H1 (cell line): ENCODE measurements around the gene KCNN1. TPM values are rescaled to one million over a fixed set of nuclear protein-coding genes. Genes with fewer than 3 reads are reported as not detected.

Experiments used
- CTCF ChIA-PET: fragments of 300-600 bp; sonication (Branson Sonifier 250); formaldehyde crosslinking; loops from one replicate; lab custom pipeline; 2021; ENCODE audit not compliant: partially characterized antibody; lab: Charles Lee
- POLR2A ChIA-PET: fragments of 300-600 bp; sonication (Branson Sonifier 250); formaldehyde crosslinking; loops from one replicate; lab custom pipeline; 2021; ENCODE audit warnings: inconsistent platforms; ENCODE audit not compliant: partially characterized antibody; lab: Charles Lee
- DNase-seq, 2 experiments: peaks; one replicate each; pipeline versions ENCODE4 v3.0.0 to v3.0.0-alpha.2; 2010 to 2022; ENCODE audit warnings: low spot score in 2 of 2, low read depth in 1 of 2, mixed read lengths in 1 of 2
- FAIRE-seq: peaks from 2 replicates; lab custom pipeline; 2011; peaks lifted over from hg19 to GRCh38; lab: Jason Lieb, UNC
- H2AFZ ChIP-seq: 2 replicates; pipeline ENCODE4 v1.8.1; 2012; ENCODE audit warnings: low read length, inconsistent platforms
- H2AK5ac ChIP-seq: 2 replicates; pipeline ENCODE4 v1.6.1; 2013; ENCODE audit warnings: low read depth, low read length
- H2BK120ac ChIP-seq: replicated peaks from 2 replicates; pipeline ENCODE3; 2013; ENCODE audit warnings: low read depth, low read length, inconsistent platforms
- H2BK12ac ChIP-seq: 2 replicates; pipeline ENCODE4 v1.6.1; 2013; ENCODE audit warnings: low read depth, low read length
- H2BK15ac ChIP-seq: 2 replicates; pipeline ENCODE4 v1.6.1; 2013; ENCODE audit warnings: low read length
- H2BK20ac ChIP-seq: 2 replicates; pipeline ENCODE4 v1.6.1; 2013; ENCODE audit warnings: low read length
- H2BK5ac ChIP-seq: 2 replicates; pipeline ENCODE4 v1.6.1; 2013; ENCODE audit warnings: low read depth, low read length
- H3K14ac ChIP-seq: 2 replicates; pipeline ENCODE4 v1.6.1; 2013; ENCODE audit warnings: inconsistent platforms; ENCODE audit not compliant: insufficient read length
- H3K18ac ChIP-seq: 2 replicates; pipeline ENCODE4 v1.6.1; 2013; ENCODE audit warnings: low read length; ENCODE audit errors: extremely low read depth
- H3K23ac ChIP-seq: 2 replicates; pipeline ENCODE4 v1.6.1; 2013; ENCODE audit warnings: inconsistent platforms; ENCODE audit not compliant: insufficient read length
- H3K23me2 ChIP-seq: 2 replicates; pipeline ENCODE4 v1.6.1; 2013; ENCODE audit warnings: low read depth, low read length
- H3K27ac ChIP-seq: 2 replicates; pipeline ENCODE4 v1.6.1; 2011; ENCODE audit warnings: low read depth, low read length, inconsistent platforms
- H3K27me3 ChIP-seq, 4 experiments: replicated peaks in 1 of 4; 1 replicate in 1 of 4; 2 replicates in 3 of 4; pipeline versions ENCODE4 v1.6.1 to v1.8.1; 2011 to 2013; ENCODE audit warnings: low read length in 3 of 4, mild to moderate bottlenecking in 3 of 4, inconsistent platforms in 2 of 4, mixed read lengths in 2 of 4, moderate library complexity in 1 of 4; ENCODE audit not compliant: control insufficient read depth in 3 of 4, insufficient read depth in 3 of 4; ENCODE audit errors: extremely low read depth in 1 of 4
- H3K36me3 ChIP-seq, 4 experiments: 2 replicates each; pipeline versions ENCODE4 v1.6.1 to v1.8.1; 2011 to 2013; ENCODE audit warnings: mild to moderate bottlenecking in 4 of 4, low read length in 3 of 4, moderate library complexity in 2 of 4, control low read depth in 1 of 4, inconsistent platforms in 1 of 4; ENCODE audit not compliant: insufficient read depth in 4 of 4, control insufficient read depth in 2 of 4
- H3K4ac ChIP-seq: replicated peaks from 2 replicates; pipeline ENCODE3; 2013; ENCODE audit warnings: low read length, low read depth, mixed read lengths, inconsistent platforms; ENCODE audit not compliant: insufficient read length
- H3K4me1 ChIP-seq, 4 experiments: replicated peaks in 1 of 4; 1 replicate in 1 of 4; 2 replicates in 3 of 4; pipeline versions ENCODE4 v1.6.1 to v1.8.1; 2011 to 2013; ENCODE audit warnings: low read length in 3 of 4, inconsistent platforms in 2 of 4, mixed read lengths in 1 of 4; ENCODE audit not compliant: insufficient read depth in 4 of 4, control insufficient read depth in 3 of 4
- H3K4me2 ChIP-seq, 2 experiments: 2 replicates each; pipeline versions ENCODE4 v1.6.1 to v1.8.1; 2011 to 2013; ENCODE audit warnings: low read depth in 2 of 2, low read length in 2 of 2, control low read depth in 1 of 2, inconsistent platforms in 1 of 2, mild to moderate bottlenecking in 1 of 2; ENCODE audit not compliant: insufficient read depth in 1 of 2
- H3K4me3 ChIP-seq, 4 experiments: fragments of 200-600, 300-600 bp in 1 of 4; sonication (generic), shearing (Covaris generic), sonication (Bioruptor Twin) in 1 of 4; 2 replicates each; pipeline versions ENCODE4 v1.5.1 to v1.8.1; 2011 to 2016; ENCODE audit warnings: low read length in 4 of 4, low read depth in 3 of 4, control low read depth in 2 of 4, inconsistent platforms in 2 of 4, mild to moderate bottlenecking in 2 of 4, mixed read lengths in 1 of 4, moderate library complexity in 1 of 4; ENCODE audit not compliant: insufficient read depth in 2 of 4; ENCODE audit errors: extremely low read depth in 1 of 4
- H3K56ac ChIP-seq: replicated peaks from 2 replicates; pipeline ENCODE3; 2013; ENCODE audit warnings: low read depth, mild to moderate bottlenecking, mixed read lengths, low read length, inconsistent platforms; ENCODE audit not compliant: insufficient read length
- H3K79me1 ChIP-seq: 2 replicates; pipeline ENCODE4 v1.6.1; 2013; ENCODE audit warnings: low read depth, low read length, control low read depth
- H3K79me2 ChIP-seq, 2 experiments: 2 replicates each; pipeline versions ENCODE4 v1.6.1 to v1.8.1; 2012 to 2013; ENCODE audit warnings: low read length in 2 of 2, mild to moderate bottlenecking in 2 of 2, inconsistent platforms in 1 of 2; ENCODE audit not compliant: insufficient read depth in 2 of 2, control insufficient read depth in 1 of 2
- H3K9ac ChIP-seq, 4 experiments: replicated peaks in 1 of 4; 1 replicate in 1 of 4; 2 replicates in 3 of 4; pipeline versions ENCODE4 v1.6.1 to v1.8.1; 2011 to 2013; ENCODE audit warnings: low read depth in 3 of 4, low read length in 3 of 4, control low read depth in 2 of 4, mild to moderate bottlenecking in 2 of 4, moderate library complexity in 2 of 4, inconsistent platforms in 1 of 4; ENCODE audit errors: extremely low read depth in 1 of 4
- H3K9me3 ChIP-seq, 2 experiments: 2 replicates each; pipeline versions ENCODE4 v1.6.1 to v1.8.1; 2012 to 2013; ENCODE audit warnings: mild to moderate bottlenecking in 2 of 2, moderate library complexity in 2 of 2, control low read depth in 1 of 2, inconsistent platforms in 1 of 2, low read depth in 1 of 2, low read length in 1 of 2, mixed read lengths in 1 of 2; ENCODE audit not compliant: insufficient read depth in 2 of 2
- H4K20me1 ChIP-seq, 2 experiments: replicated peaks in 1 of 2; 2 replicates each; pipeline versions ENCODE3 to v1.8.1; 2011 to 2013; ENCODE audit warnings: inconsistent platforms in 2 of 2, low read length in 2 of 2, mild to moderate bottlenecking in 1 of 2; ENCODE audit not compliant: insufficient read depth in 2 of 2, control insufficient read depth in 1 of 2
- H4K5ac ChIP-seq: 2 replicates; pipeline ENCODE4 v1.6.1; 2013; ENCODE audit warnings: low read length, low read depth, mixed read lengths, inconsistent platforms; ENCODE audit not compliant: insufficient read length
- H4K8ac ChIP-seq: 2 replicates; pipeline ENCODE4 v1.8.0; 2013; ENCODE audit warnings: mild to moderate bottlenecking, moderate library complexity, low read length, inconsistent platforms; ENCODE audit not compliant: insufficient read depth; ENCODE audit errors: extremely low read depth
- H4K91ac ChIP-seq: replicated peaks from 2 replicates; pipeline ENCODE3; 2013; ENCODE audit warnings: low read length, mixed read lengths, inconsistent platforms; ENCODE audit not compliant: insufficient read length
- KDM5A ChIP-seq: fragments of 200-600 bp; IDR thresholded peaks from 2 replicates; pipeline ENCODE4 v1.7.1; 2012; ENCODE audit warnings: mild to moderate bottlenecking, low read length, inconsistent platforms, mixed read lengths
- RXRA ChIP-seq: IDR thresholded peaks from 2 replicates; pipeline ENCODE4 v1.6.1; 2011; ENCODE audit warnings: low read depth, mild to moderate bottlenecking, low read length, moderate library complexity; ENCODE audit not compliant: insufficient read depth
- WGBS, 2 experiments: shearing (Covaris generic) in 1 of 2; methylation state at CpG; one replicate each; pipeline versions ENCODE4 v1.1.6 to v1.1.7; 2013 to 2015; ENCODE audit warnings: low lambda C conversion rate in 2 of 2, mixed read lengths in 2 of 2, inconsistent platforms in 1 of 2, low coverage in 1 of 2, missing lambda C conversion rate in 1 of 2; ENCODE audit not compliant: insufficient replicate concordance in 2 of 2, insufficient coverage in 1 of 2, insufficient read length in 1 of 2; ENCODE audit errors: extremely low coverage in 1 of 2, missing lambda C conversion rate in 1 of 2; 5-methylcytosine and 5-hydroxymethylcytosine counted together
- polyA plus RNA-seq, 7 experiments: library from polyadenylated mRNA; depleted of rRNA in 3 of 7; stranded (reverse) in 5 of 7; unstranded in 2 of 7; fragments of >200 nt in 5 of 7; fragments of 200-250 nt in 2 of 7; gene quantifications; 1 replicate in 5 of 7; 2 replicates in 1 of 7; 4 replicates in 1 of 7; pipeline versions ENCODE4 v1.2.1 to v1.2.3, GENCODE V29; 2011 to 2013; ENCODE audit warnings: missing spikeins in 2 of 7, mixed read lengths in 2 of 7
- total RNA-seq: library from RNA; stranded (reverse); fragmentation: NEBNext Ultra II Directional; extraction: Animal tissue kit (Norgen Biotek cat#: 25700); gene quantifications from 2 replicates; pipeline ENCODE4 v1.2.1, GENCODE V29; 2021

KCNN1 gene
- total and polyA plus RNA-seq, 2 of the 8 experiments (the other 6 are each of a cell fraction or from before 2014, with no cell fraction given) = 11.0 to 12.5 TPM

DNA sequence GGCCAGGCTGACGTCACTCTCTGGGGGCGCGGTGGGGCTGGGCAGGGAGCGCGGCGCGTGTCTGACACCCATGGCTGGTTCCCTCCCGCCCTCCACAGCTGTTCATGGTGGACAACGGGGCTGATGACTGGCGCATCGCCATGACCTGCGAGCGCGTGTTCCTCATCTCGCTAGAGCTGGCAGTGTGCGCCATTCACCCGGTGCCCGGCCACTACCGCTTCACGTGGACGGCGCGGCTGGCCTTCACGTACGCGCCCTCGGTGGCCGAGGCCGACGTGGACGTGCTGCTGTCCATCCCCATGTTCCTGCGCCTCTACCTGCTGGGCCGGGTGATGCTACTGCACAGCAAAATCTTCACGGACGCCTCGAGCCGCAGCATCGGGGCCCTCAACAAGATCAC lies 14.7 kb downstream of the KCNN1 start:
- Histone ChIP-seq H2AFZ (no peak overlapping the region), H3K4me1 (no peaks in the 10 kb centered on the region), H2BK20ac (no peak overlapping the region), H3K79me2 (no peaks in the 10 kb centered on the region), H3K18ac (no peak overlapping the region), H4K8ac (no peak overlapping the region), H3K27me3 (no peaks in the 10 kb centered on the region; a peak in 1 of 7 replicates), H3K23me2 (no peaks in the 10 kb centered on the region), H2BK120ac (no peak overlapping the region), H3K27ac (no peak overlapping the region), H3K56ac (no peak overlapping the region), H4K20me1 (no peaks in the 10 kb centered on the region), H3K4me2 (no peak overlapping the region), H3K4me3 (no peak overlapping the region), H2BK12ac (no peak overlapping the region), H3K79me1 (no peaks in the 10 kb centered on the region; the same call in none of the 2 replicates), H3K14ac (no peak overlapping the region), H4K91ac (no peak overlapping the region), H3K23ac (no peak overlapping the region), H2AK5ac (no peak overlapping the region), H3K36me3 (peaks cover 0 to 5% (median 1%) of the 10 kb centered on the region in 4 experiments; a peak in 2 of 8 replicates), H3K4ac (no peak overlapping the region), H3K9ac (no peak overlapping the region), H2BK5ac (no peak overlapping the region), H2BK15ac (no peak overlapping the region), H3K9me3 (no peaks in the 10 kb centered on the region), H4K5ac (no peak overlapping the region)
- WGBS, 2 experiments = 97% methylated on average over 35 of the region's 38 CpGs; no CpG with 5 or more reads in 1 of the 2 experiments
- CTCF ChIA-PET = interaction anchor here (0.8 to 2.2 kb wide), 4 partner anchors 15 to 44 kb away, joined by 3 to 9 read pairs (median 4); no protein-coding TSS in a partner anchor
- FAIRE-seq = no peak
- POLR2A ChIA-PET = interaction anchor here (1.4 kb wide), 1 partner anchor 32 kb away, joined by 3 read pairs; no protein-coding TSS in a partner anchor
- DNase-seq = no peak
- TF ChIP-seq KDM5A (no peak), RXRA (no peak)
